Fibroblast of upper back skin (primary cell): Measurements from ENCODE around the gene RSRC1.
A peak's percentile ranks its signal among the peaks of the same experiment; 100 is the strongest.
"Not testable (repeated sequence)": the region's sequence is repeated elsewhere in the genome, so short reads cannot be mapped to it uniquely, and the experiment has no call there.

Experiments
- DNase-seq: peaks from one replicate; pipeline ENCODE4 v3.0.0-alpha.2; 2013

Gene RSRC1

DNA sequence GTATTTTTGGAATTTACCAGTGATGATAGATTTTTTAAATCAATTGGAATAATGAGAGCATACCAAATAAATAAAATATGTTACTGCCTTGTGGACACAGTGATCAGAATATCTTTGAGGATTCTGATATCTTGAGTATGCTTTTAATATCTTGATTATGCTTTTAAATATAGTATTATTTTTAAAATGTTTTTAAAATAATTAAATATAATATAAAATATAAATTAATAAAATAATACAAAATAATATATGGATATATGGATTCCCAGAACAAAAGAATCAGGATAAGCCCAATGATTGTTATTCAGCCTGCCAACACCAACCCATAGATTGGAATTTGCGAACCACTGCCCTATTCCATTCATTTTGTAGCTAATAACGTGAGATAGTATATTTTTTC, 369.2 kb downstream of the RSRC1 start:
- DNase-seq, result no peak

GRCh38 chr3:158483701-158484235, 373.9 kb downstream of the RSRC1 start:
- DNase-seq, result no peak

DNA sequence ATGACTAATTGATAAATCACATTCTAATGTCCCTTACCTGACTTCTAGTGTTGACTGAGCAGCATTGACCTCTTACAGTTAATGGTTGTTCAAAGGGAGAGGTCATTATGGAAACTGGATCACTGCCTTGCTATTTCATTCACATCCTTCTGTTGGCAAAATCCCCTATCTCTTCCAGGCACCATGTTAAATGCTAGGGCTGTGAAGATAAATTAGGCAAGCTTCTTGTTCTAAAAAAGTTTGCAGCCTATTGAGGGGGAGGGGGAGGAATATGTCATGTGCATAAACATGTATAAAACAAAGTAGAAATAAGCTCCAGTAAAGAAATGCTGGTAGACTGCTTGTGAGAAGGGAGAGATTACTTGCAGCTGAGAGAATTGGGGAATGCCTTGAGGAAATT, 376.3 kb downstream of the RSRC1 start:
- DNase-seq, result peak; percentile 6

DNA sequence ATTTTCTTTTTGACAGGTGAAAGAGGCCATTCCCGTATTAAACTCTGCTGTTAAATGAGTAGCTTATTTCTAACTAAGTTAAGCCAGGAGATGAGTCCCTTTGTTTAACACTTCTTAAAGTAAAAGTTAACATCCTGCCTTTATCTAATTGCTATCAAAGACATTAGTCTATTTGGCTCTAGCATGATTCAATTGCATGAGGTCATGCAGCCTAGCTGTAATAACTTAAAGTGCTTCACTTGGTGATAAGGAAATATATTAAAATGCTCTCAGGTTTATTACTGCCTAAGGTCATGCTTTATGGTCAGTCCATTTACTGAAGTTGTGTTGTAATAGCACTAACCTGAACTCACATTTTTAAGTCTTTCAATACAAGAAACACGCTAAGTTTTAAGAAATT, 378.8 kb downstream of the RSRC1 start:
- no peak for DNase-seq

DNA sequence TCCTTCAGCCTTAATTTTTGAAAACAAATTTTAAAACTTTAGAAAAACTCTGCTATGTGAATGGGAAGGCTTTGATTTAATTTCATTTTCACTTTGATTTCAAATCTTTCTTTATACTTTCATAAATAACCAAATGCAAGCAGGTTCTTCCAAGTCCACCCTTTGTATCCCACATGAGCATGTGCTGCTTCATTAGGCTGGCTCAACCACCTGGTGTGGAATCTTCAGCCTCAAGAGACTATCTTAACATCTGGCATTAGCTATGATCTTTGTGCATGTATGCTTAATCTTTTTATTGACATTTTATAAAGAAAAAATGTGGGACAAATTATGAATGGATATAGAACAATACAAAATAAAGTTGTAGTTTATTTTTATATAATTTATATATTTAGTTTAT, 379.3 kb downstream of the RSRC1 start:
- no peak for DNase-seq

DNA sequence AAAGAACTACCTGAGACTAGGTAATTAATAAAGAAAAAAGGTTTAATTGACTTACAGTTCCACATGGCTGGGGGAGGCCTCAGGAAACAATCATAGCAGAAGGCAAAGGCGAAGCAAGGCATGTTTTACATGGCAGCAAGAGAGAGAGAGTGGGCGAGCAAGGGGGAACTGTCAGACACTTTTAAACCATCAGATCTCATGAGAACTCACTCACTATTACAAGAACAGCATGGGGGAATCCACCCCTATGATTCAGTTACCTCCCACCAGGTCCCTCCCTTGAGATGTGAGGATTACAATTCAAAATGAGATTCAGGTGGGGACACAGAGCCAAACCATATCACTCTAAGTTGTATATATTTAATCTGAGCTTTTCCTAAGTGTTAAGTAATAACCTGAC, 382.1 kb downstream of the RSRC1 start:
- no peak for DNase-seq

DNA sequence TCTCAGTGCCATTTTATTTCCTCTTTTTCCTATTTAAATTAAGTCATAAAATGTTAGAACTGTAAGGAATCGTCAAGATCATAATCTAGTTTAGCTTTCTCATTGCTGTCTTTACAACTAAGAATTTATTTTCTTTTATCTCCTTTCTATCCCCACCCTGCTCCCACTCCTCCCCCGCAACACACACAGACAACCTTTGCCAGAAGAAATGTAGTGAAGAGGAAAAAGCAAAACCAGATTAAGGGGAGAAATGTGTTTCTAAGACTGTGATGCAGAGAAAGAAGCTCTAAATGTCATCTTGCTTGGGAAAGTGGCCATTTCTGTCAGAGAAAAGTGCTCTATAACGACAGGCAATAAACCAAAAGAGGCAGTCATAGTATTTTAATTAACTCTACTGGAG, 382.8 kb downstream of the RSRC1 start:
- no peak for DNase-seq

- no peak for DNase-seq
Observed at GRCh38 chr3:158493931-158494330, 384.0 kb downstream of the RSRC1 start.

GRCh38 chr3:158494673-158495072, 384.8 kb downstream of the RSRC1 start:
- no peak for DNase-seq

- not testable (repeated sequence) for DNase-seq
Observed at GRCh38 chr3:158495398-158495902, 385.6 kb downstream of the RSRC1 start.

DNA sequence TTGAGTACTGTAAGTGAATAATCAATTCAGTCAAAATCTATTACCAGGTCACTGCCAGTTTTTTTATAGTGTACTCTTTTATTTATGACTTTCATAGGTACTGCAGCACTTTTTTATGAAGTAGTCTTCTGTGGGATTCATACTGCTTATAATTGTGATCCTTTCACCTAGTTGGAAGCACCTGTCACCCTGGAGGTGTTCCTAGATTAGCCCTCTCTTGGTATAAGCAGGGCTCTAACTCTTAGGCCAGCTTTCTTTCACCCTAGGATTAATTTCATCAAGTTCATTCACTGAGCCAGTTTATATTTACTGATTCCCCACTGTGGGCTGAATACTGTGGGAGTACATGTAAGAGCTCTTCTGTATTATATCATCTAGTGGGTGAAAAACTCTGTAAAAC, 395.2 kb downstream of the RSRC1 start:
- no peak for DNase-seq

DNA sequence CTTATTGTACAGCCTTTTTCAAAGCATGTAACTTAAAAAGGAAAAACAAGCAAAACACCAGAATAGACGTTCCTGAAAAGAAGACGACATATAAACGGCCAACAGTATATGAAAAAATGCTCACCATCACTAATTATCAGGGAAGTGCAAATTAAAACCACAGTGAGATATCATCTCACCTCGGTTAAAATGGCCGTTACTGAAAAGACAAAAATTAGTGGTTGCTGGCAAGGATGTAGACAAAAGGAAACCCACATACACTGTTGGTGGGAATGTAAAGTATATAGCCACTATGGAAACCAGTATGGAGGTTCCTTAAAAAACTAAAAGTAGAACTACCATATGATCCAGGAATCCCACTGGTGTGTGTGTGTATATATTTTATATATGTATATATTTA, 396.6 kb downstream of the RSRC1 start:
- no peak for DNase-seq

DNA sequence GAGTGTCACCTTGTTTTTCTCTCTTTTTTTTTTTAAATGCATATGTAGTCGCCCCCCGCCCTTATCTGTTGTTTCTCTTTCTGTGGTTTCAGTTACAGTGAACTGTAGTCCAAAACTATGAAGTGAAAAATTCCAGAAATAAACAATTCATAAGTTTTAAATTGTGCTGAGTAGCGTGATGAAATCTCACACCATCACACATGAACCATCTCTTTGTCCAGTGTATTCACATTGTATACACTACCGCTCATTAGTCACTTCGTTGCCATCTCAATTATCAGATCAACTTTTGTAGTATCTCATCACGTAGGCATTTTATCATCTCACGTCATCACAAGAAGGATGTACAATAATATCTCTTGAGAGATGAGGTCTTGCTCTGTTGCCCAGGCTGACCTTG, 398.6 kb downstream of the RSRC1 start:
- DNase-seq, result no peak

- DNase-seq, result no peak
Observed at GRCh38 chr3:158509891-158510290, 400.0 kb downstream of the RSRC1 start.

DNA sequence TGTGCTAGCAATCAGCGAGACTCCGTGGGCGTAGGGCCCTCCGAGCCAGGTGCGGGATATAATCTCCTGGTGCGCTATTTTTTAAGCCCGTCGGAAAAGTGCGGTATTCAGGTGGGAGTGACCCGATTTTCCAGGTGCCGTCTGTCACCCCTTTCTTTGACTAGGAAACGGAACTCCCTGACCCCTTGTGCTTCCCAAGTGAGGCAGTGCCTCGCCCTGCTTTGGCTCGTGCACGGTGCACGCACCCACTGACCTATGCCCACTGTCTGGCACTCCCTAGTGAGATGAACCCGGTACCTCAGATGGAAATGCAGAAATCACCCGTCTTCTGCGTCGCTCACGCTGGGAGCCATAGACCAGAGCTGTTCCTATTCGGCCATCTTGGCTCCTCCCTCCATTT, 406.8 kb downstream of the RSRC1 start:
- DNase-seq, result not testable (repeated sequence)

GRCh38 chr3:158519776-158520175, 409.9 kb downstream of the RSRC1 start:
- DNase-seq, result no peak

- peak; percentile 28 for DNase-seq
Observed at GRCh38 chr3:158520433-158520832, 410.5 kb downstream of the RSRC1 start.

DNA sequence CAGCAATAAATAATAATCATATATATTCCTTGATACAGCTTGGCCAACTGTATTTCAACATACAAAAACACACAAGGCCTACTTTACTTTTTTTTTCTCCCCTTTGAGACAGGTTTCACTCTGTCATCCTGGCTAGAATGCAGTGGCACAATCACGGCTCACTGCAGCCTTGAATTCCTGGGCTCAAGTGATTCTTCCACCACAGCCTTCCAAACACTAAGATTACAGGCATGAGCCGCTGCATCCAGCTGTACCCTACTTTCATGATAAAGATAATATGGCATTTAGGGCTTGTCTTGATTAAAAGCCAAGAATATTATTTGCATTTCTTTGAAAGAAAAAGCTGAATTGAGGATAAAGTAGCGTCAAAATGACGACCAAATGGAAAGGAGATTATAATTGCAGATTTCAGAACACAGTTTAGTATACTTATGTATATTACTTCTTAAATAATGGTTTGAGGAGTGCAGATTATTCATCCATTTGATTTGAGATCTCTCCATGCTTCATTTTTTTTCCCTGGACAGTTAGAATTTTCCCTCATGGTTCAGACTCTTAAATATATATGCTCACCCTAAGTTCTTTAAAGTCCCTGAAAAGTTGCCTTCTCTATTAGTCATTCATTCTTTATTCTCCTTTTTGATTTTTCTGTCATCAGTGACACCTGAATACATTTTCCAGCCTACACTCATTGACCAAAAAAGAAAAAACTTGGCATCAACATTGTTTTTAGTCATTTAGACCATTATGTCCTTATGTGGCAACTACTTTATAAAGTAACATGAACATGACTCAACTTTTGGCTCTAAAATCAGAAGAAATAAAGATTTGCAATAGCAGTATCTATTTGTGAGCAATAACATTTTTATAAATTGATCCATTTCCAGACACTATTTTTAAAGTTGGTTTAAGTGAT, 412.6 kb downstream of the RSRC1 start:
- peak; percentile 75 for DNase-seq

GRCh38 chr3:158528076-158528674, 418.3 kb downstream of the RSRC1 start:
- DNase-seq, result no peak

DNA sequence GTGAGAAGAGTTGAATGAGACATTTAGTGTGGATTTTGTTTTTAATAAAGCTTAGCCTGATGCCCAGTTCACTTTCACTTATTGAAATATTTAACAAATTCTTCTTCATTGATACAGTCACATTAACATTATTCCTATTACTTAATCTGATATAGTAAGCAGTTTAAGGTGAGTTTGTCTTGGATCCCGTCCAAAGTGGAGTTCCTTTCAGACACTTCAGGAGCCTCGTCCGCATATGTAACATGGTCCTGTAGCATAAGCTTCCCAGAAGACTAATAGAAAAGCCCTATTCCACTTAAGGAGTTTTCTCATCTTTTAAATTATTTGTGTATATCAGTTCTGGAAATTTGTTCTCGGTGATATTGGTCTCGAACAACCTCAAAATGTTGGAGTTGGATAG, 421.4 kb downstream of the RSRC1 start:
- no peak for DNase-seq

GRCh38 chr3:158532099-158532734, 422.3 kb downstream of the RSRC1 start:
- peak; percentile 56 for DNase-seq

GRCh38 chr3:158535918-158536317, 426.0 kb downstream of the RSRC1 start:
- DNase-seq, result no peak

DNA sequence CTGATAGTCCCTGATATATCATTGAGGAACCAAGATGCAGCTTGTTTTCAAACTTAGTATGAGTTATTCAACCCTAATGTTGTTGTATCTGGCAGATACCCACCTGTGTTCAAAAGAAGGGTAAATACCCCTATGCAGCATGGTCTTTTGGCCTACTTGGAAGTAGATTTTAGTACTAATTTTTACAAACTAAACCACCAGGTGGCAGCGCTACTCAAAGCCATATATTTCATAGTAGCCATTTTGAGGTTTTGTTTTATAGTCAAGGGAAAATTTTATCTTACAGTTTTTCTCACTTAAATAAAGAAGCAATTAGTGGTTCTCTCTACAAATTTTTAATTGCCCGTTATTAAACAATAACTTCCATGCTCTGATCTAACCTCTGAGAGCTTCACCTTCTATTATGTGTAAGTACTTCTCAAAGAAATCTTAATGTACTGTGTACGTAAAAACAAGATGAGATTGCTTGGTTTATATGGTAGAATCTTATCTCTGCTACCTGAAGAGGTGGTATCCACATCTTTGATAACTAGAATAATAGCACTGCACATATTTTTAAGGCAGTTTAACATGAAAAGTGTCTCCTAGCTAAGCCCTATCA, 429.6 kb downstream of the RSRC1 start:
- DNase-seq, result peak; percentile 61
